GM21390 (cell line): Measurements from ENCODE around the gene TRIO.
A peak's percentile ranks its signal among the peaks of the same experiment; 100 is the strongest.

Source experiments
- ATAC-seq: cut with Tn5 transposase; IDR thresholded peaks from one replicate; pipeline ENCODE4 v1.9.1; 2021; ENCODE audit not compliant: unreplicated experiment

TRIO gene

DNA sequence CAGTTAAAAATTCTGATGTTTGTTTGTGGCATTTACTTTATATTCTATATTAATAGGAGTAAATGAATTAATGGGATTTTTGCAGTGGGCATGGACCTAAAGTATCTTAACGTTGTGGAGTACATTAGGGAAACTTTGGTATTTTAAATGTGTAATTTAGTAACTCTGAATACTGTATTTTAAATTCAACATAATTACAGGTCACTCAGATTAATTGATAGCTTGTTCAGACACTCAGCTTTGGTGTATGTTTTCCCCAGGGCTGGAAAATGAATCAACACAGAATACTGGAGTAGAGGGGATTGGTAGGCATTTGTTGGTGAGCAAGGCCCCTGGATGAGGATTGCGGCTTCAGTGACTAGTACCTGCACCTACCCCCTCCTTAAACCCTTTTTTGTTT, 117.5 kb downstream of the TRIO start:
- ATAC-seq: no peak

DNA sequence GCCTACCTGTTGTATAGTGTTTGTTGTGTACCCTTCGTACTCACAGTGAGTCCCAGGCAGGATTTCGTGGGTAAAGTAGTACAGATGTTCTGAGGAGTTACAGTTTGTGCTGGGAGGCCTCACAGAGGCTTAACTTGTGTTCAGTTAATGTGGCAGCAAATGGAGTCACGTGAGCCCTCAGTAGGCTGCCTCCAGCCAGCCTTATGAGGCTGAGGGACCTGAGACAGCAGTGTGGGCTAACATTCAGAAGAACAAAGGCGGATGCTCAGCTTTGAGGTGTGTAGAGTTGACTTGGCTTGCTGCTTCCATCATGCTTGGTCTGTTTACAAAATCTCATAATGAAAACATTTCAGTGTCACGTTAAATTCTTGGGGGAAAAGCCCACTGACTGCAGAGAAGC, 118.1 kb downstream of the TRIO start:
- no peak for ATAC-seq

DNA sequence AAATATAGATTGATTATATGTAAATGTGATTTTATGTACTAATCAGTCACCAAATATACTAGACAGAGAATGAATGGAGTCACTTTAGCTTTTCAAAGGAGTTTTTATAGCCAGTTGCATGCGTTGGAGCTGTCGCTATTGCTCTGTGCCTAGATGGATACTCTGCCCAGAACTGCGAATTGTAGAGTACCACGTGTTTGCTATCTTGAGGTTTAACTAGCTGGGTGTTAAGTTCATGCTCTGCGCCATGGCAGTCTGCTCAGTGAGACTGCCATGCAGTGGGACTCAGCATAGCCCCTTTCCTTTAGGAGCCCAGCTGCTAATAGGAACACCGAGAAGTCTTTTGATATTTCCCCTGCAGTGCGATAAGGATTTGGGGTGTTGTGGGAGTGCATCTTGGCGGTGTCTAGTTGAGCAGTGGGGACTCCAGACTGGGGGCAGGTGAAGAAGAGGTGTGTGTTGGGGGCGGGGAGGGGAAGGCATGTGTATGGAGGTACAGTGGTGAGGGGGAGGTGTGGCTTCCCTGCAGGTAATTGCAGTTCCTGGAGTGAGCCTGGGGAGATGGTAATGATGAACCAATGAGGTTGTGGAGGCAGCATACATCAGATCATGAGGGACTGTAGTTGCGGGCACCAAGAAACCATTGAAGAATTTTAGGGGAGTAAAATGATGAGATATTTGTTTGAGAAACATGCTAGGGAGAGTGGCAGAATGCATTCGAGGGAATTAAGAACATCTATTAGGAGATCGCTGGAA, 118.9 kb downstream of the TRIO start:
- no peak for ATAC-seq

DNA sequence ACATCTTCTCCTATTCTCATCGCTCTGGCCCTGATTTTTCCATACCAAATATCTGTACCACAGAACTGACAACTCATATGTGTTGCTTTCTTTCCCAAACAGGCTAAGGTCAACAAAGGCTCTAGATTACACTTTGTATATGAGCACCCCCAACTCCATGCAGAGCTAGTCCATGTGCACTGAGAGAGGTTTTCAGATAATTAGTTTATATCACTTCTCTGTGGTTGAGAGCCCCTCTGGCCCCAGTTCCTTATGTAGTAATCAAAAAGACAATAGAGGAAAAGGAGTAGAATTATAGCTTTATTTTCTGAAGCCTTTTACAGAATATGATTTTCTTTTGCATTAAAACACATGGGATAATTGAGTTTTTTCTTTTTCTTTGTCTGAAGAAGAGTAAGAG, 120.0 kb downstream of the TRIO start:
- no peak for ATAC-seq

DNA sequence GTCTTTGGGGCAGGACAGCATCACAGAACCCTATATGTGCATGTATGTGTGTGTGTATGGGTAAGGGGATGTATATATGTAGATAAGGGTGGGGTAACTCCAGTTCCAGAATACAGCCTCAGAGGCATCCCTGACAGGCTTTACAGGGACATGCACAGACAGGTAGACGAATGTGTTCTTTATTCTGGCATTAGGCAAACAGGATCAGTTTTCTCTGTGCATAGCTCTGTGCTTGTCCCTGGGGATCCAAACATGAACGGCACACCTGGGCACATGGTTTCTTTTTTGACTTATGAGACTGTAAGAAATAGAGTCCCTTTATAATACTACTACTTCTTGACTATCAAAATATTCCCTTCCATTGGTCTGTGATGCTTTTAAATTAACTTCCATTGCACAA, 120.6 kb downstream of the TRIO start:
- ATAC-seq: no peak

DNA sequence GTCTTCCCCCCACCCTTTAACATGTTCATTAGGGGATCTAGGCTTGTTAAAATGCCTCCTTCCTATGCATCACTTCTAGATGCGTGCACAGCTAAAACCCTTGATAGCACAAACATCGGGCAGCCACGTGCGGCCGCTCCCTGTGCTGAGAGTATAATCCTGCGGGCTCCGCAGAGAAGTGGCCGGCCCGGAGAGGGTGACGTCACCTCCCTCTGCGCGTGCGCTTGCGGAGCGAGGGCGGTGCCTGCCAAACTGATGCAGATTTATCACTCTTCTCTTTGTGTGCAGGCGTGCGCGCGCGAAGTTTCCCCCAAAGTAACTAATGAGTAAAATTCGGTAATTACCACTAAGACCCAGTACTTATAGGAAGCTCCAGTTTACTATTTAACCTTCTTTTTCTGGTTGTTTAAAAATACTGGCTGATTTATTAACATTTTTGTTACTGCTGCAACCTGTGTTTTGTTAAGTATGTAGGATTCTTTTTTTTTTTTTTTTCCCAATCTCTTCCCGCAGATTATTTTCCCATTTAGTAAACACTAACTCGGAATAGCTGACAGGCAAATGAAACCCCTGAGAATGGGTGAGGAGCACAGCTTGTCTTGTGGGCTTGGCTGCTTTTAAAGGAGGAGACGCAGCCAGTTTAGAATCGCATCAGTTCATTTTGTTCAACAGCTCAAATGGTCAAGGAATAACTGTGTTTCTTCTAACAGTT, 121.6 kb downstream of the TRIO start:
- ATAC-seq: peak; percentile 89

DNA sequence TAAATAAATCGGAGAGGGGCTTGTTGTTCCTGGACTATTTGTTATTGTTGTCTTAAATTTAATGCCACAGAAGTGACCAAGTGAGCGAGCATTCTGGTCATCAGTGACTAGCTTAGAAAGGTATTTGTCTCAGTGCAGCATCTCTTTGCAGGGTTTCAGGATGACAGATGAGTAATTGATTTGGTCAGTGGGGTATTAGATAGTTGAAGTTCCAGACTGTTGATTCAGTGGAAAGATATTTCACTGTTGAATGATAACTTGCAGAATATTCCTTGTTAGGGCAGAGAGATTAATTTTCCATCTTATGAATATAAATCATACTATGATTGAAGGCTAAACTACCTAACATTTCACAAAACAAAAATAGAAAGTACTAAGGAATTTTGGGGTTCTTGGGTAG, 122.4 kb downstream of the TRIO start:
- ATAC-seq: no peak

DNA sequence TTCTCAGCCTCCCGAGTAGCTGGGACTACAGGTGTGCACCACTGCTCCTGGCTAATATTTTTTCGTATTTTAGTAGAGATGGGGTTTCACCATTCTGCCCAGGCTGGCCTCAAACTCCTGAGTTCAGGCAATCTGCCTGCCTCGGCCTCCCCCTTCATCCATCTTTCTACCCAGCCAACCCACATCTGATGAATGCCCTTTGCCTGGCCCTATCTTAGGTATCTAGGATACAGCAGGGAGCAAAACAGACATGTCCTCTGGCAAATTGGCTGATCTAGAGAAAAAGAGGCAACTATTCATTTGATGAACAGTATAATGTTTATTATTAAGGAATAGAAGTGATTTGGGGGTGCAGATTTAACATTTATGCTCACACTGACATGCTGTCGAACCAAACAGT, 123.0 kb downstream of the TRIO start:
- no peak for ATAC-seq

DNA sequence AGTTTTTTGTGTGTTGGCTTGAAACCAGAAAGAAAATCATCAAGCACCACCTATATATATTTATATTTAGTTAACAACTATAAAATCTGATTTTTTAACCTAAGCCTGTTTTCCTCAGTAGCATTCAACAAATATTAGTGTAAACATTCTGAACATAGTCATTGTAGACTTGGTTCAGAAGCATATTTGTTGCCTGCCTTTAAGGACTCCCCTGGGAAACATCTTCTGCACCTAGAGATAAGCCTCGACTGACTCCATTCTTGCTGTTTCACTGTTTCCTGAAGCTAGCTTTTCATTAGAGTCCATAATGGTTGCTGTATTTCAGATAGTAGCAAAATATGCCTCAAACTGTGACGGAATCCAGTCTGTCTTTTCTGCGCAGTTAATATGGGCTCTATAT, 123.5 kb downstream of the TRIO start:
- no peak for ATAC-seq

DNA sequence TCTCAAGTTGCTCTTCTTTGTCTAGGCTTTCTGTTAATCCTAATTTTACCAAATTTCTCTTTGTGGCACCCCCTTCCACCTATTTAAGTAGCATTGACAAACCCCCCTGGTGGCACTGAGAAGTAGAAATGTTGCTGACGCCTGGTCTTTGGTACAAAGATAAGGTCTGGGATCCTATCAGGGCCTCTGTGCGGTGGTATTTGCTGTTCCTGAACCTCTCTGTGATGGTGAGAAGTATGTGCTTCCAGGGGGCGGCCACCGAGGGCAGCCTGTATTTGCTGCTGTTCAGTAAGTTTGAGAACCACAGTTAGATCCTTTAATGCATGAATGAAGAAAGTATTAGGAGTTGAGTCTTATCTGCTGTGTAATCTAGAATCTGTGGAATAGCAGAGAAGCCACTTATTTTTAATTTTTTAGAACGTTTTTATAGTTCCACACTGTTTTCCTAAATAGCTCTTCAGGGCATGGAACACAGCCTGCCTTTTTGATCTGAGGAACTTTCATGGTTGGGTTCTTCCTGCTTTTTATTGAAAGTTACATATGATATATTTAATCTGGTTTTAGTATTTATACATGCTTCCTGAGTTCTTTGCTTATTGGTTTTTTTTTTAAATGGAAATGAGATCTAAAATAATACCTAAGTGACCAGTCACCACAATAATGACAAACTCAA, 124.2 kb downstream of the TRIO start:
- no peak for ATAC-seq

DNA sequence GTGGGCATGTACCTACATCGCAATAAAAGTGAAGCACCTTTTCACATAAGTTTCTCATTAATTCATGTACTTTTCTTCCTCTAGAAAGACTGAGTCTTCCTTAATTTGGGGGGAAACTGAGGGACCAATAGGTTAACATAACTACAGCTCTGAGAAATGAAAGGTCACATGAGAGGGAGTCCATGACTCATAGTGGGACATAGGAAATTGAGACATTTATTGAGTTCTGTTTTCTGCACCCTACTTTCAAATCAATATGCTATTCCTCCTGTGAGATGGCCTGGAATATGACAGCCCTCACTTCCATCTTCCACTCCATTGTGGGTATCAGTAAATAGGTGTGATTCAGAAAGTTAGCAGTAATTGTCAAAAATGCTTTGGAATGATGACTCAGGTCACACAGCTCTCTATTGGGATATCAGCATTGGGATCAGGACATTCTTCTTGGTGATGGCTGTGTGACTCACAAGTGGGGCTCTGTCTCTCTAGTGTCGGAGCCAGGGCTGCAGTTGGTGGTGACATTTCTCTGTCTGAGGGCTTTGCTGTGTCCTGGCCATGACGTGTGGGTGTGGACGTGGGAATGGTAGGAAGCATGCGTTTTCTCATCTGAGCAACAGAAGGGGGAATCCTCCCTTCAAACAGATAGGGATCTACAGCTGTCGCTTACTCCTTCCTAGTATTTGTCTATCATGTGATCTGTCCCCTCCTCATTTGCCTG, 125.0 kb downstream of the TRIO start:
- no peak for ATAC-seq

DNA sequence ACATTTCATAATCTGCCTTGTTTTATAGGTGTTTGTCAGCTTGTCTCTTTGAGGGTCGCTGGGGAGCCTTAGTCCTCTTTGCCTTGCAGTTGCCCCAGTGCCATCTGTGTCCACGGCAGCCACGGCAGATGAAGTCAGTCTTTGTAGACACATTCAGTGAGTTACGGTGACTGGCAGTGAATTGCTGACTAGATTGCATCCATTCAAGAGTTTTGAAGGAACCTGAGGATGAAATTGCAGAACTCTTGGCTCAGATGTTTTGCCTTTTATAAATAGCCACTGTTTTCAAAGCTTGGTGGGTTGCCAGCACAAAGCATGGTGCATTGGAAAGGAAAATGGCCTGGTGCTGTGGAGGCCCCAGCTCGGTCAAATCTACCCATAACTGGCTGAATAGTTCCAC, 125.6 kb downstream of the TRIO start:
- no peak for ATAC-seq

DNA sequence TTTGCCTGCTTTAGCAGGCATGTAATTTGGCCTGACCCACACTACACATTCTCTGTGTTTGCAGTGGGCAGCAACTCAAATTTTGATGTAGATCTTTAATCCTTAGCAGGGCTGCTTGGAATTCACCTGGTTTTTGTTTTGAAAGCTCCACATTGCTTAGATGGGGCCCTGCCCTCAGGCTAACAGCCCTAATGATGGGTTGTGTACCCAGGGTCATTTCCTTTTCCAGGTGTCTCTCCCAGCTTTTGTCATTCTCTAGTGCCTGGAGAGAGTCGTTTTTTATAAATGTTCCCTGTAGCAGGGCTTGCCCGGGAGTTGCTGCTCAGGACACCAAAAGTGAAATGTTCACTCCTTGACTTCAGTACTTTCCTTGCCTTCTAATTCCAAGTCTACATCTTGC, 126.3 kb downstream of the TRIO start:
- ATAC-seq: no peak

DNA sequence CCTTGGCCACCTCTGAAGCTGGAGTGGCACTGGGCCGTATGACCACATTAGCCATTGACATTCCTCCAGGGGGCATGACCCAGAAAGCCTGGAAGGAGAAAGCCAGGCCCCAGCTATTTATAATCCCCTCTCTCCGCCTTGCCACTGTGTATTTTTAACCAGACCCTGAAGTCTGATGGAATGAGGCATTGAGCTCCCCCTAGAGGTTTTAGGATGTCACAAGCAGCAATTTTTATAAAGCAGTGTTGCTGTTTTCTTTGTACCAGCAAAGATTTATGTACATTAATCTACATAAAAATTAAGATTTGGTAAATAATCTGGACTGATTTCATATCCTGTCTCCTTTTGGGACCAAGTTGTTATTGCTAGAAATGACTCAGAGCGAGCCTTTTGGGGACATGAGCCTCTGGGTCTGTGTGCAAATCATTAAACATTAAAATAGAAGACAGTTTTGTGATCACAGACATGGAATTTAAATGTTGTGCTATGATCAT, 127.1 kb downstream of the TRIO start:
- no peak for ATAC-seq

DNA sequence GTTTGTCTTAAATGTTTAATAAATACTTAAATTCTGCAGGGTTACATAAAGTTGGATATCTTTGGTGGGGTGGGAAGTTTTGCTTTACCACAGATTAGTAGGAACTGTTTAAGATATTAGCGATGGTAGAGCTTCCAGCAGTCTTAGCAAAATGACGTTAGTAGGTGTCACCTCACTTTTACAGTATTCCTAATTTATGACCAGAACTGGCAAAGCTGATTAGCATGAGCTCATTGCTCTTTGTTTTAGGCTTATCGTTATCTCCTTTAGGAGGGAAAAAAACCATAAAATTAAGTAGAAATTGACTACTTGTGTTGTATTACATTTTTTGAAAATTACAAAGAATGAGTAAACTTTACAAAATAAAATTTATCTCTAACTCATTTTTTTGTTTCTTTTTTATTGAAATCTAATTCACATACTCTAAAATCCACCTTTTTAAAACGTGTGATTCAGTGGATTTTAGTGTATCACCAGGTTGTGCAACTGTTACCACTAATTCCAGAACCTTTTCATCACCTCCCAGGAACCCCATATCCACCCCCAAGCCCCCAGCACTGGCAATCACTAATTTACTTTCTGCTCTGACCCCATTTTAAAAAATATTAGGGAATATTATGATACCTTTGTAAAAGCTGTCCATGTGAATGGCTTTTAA, 129.5 kb downstream of the TRIO start:
- no peak for ATAC-seq

DNA sequence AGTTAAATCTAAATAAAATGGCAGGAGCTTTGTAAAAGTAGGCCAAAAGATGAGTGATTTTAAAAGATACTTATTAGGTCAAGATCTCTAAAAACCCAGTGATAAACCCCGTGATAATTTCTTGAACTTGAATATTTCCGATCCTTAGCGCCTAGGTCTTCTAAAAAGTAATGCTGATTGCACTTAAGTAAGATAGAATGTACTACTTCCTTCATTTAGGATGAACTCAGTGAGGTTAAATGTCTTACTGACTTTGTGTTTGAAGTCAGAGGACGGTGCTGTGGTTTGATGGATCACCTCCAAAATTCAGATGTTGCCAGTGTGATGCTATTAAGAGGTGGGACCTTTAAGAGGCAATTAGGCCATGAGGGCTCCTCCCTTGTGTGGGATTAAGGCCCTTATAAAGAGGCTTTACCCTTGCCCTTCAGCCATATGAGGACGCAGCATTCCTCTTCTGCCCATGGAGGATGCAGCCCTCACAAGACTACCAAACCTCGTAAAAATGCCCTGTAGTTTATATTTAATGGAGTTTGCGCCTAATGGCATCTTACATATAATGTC, 130.1 kb downstream of the TRIO start:
- no peak for ATAC-seq

DNA sequence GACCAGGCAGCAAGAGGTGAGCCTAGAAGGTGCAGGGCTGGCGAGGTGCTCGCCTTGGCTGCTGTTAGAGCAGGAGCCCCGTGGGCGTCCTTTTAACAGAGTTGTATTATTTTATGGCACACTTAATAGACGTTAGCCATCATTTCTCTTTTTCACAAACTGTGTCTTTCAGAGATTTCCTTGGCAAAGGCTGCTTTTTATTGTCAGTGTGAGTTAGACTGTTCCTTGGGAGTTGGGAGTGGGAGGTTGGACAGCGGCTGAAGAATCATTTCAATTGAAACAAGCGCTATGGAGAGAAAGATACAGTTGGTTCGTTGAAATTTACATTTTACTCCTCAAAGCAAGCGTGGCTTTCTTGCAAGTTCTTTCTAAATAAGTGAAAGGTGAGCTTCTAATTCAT, 133.2 kb downstream of the TRIO start:
- ATAC-seq: no peak

DNA sequence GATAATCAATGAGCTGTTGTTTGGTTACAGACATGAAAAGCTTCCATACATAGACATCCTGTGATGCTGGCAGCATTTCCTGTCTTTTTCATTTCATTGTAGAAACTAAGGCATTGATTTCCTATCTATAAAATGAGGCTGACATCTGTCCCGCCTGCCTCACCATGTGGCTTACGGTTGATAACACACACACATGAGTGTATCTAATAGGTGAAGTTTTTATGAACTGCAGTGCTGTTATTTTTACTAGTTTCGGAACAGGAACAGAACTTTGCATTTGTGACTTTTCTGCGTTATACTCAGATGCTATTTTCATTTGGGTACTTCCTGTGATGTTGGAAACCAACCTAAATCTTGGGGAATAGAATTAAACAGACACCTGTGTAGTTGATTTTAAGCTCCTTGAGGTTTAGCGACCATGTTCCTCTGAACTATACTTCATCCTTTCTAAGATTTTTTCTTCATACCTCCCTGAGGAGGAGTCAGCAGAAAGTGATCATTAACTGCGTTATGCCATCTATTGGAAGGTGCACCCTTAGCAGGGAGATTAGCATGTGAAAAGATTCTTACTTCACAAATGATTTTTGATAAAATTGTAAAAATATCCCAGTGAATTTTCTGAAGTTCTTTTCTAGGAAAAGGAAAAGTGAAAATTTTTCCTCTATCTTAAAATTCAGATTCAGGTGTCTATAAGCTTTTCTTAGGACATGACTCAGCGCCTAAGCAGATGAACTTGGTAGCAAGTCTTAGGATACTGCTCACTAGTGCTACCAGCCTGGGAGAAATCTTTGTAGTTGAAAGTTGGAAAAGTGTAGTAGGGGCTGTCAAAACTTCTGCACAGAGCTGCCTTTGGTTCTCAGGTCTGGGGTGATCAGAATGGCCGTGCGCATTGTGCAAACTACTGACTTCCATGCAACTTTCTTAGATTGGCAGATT, 134.5 kb downstream of the TRIO start:
- peak; percentile 43 for ATAC-seq

DNA sequence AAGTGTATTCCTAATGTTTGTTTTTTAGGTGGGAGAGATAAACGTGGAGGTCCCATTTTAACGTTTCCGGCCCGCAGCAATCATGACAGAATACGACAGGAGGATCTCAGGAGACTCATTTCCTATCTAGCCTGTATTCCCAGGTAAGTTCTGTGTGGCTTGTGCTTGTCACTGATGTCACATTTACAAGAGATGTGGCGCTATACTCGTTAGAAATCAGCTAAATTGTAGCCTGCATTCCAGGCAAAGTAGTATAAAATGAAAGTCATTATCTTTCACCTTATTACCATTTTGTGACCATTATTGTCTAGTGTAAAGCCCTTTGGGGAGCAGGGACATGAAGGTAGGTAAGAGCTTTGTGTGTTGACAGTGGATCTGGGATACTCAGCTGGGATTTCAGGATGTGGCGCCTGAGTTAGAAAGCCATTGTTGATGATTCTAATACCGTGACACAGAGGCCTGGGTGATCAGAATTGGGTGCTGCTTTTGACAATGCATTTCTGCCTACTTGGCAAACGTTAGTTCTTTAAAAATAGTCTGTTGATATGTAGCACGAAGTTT, 137.2 kb downstream of the TRIO start:
- ATAC-seq: no peak
